ENCODE results near the gene SOX6.

SOX6 gene

DNA sequence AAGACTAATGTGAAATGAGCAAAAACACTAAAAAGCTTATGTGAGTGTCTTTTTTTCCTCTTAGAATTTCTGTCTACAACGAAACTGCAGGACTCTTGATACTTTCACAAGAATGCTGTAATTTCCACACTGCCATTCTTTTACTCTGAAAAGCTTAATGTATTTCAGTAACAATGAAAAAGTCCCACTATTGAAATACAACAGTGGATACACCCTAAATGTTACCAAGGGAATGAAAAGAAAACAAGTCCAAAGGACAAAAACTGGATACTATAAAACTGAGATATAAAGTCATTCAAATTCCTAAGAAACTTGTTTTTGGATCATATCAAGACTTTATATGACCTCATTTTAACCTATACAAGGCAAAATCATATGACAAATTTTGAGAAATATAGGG lies 77.4 kb downstream of the SOX6 start:
- no peak for DNase-seq

DNA sequence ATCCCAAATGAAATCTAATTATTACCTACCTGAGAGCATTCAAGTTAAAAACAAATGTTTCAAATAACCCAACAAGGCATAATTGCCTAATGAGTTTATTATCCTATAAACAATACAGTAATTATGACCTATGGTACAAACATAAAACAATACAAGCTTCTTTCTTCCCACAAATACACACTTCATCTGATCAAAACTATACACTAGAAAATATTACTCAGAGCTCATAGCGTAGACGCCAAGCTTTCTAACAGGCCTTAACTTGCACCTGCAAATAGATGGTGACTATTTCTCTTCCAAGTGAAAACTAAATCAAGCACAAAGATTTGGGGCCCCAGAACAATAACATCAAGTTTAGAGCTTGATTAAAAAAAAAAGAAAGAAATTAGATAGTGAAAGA lies 78.1 kb downstream of the SOX6 start:
- DNase-seq: no peak

DNA sequence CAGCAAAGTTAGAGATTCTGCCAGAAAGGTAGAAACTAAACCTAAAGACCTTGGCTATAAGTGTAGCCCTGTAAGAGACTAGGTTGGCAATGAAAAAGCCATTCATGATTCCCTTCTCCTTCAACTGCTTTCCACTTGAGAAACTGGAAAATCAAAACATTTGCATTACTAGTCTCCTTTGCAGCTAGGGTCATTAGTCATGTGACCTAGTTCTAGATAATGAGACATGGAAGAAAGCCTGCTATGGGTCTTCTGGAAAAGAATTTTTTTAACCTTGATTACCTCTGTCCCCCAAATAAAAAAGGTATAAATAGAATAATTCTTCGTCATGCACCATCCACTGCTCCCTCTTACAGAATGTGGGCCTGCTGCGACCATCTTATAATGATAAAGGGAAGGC lies 80.1 kb downstream of the SOX6 start:
- DNase-seq: no peak

DNA sequence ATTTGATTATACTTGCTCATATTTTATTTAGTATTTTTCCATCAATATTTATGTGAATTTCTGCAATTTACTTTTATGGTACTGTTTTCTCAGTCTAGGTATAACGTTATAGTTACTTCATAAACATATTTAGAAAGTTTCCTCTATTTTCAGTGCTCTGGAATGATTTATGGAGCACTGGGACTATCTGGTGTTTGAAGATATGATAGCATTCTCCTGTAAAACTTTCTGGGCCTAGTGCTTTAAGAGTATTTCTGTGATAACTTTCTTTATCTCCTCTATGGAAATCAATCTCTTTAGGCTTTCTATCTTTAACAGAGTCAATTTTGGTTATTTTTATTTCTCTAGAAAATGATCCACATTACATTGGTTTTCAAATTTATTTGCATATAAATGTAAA lies 85.1 kb downstream of the SOX6 start:
- DNase-seq: no peak

DNA sequence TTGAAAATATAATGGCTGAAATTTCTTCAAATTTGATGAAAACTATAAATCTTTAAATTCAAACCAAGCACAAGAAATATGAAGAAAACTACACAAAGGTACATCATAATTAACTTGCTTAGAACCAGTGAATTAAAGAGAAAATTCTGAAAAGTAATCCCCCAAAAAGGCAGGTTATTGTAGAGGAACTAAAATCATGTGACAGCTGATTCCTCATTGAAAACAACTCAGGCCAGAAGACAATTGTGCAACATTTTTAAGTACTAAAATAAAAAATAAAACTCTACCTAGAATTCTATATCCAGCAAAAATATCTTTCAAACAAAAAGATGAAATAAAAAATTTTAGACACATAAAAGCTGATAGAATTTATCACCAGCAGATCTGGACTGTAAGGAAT lies 90.3 kb downstream of the SOX6 start:
- no peak for DNase-seq

DNA sequence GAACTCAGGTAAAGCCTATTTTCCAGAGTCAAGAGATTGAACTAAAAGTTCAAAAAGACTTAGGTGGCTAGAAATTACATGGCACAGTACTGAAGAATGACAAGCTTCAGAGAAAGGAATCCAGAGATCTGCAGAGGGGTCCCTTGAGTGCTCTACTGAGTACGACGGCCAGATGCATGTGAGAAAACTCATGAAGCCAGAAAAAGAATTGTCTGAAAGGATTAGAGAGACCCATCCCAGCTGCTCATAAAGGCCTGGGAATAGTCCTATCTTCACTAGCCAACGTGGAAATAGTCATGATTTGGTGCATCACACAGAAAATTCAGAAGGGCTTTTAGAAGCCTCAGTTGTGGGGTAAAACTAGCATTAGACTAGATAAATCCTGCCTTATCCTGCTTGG lies 91.3 kb downstream of the SOX6 start:
- no peak for DNase-seq

DNA sequence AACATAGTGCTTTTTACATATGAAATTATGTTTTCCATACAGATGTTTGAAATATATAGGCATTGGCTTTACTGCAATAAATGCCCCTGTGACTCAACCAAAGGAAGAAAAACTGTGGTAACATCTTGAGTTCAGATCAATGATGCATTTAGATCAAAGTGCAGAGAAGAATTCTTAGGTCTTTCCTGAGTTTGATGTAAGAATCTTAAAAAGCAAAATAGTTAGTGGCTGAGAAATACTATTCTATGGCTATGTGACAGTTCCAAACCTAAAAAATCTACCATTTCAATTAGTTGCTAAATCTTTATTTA lies 93.7 kb downstream of the SOX6 start:
- DNase-seq: no peak

DNA sequence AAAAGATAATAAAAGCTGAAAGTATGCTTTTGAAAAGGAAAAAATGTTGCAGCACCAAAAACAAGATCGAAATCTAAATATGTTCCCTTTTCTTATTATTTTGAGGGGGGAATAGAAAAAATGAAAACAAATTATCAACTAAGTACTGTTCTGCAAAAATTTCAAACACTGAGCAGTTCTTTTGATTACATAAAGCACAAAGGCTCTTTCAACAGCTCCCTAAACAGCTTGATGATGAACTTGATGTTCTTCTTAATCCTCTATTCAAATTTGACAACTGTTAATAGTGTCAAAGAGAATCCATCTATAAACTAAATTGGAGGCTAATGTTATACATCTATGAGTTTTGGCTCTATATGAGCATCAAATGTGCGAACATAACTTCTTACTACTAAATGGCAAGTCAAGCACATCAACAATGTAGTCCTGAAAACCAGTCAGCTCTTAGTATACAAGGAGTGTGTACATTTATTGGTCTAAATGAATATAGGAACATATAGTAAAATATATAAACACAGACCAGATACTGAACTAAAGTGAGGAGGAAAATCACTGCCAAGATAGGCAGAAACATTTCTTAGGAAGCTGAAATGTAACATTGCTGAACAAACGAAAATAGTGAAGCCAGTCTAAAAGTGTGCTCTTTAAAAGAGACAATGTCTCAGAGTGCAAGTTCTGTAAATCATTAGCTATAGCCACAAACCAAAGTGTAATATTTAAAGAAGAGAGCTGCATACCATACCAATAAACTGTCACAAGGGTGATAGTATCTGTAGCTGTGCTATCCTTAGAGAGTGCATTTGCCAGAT lies 94.3 kb downstream of the SOX6 start:
- no peak for DNase-seq

DNA sequence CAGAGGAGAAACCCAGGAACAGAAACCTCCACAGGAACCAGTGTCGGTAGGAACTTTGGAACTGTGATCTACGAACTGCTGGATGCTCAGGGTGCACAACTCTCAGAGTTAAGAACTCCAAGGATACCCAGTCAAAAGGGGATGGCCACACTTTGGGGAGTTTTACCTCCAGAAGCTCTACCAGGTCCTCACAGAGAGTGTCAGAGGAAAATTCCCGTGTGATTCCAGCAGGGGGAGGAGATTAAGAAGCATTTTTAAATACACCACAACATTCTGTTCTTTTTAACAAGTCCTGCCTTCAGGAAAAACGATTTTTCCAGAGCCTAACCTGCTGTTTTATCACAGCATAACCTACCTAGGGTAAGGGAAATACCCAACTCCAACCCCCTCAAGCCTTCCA lies 104.0 kb downstream of the SOX6 start:
- no peak for DNase-seq

DNA sequence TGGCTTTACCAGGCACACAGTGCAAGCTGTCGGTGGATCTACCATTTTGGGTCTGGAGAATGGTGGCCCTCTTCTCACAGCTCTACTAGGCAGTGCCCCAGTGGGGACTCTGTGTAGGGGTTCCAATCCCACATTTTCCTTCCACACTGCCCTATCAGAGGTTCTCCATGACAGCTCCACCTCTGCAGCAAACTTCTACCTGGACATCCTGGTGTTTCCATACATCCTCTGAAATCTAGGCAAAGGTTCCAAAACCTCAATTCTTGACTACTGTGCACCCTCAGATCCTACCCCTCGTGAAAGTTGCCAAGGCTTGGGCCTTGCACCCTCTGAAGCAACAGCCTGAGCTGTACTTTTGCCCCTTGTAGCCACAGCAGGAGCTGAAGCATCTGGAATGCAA lies 108.1 kb downstream of the SOX6 start:
- DNase-seq: no peak

DNA sequence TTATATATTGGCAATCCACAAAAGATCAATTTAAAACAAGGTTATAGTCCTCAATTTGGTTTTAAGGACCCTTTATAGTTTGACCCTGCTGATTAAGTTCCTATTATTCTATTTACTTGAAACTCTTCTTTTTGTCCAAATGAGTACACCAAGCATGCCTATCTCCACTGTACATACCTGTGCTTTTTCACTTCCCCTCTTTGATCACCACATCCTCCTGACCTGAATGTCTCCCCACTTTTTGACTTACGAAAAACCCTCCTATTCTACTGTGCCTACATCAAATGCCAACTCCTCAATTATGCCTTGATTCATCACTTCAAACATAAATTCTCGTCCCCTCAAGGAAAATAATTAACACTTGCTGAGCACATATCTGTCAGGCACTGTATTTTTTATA lies 113.5 kb downstream of the SOX6 start:
- DNase-seq: no peak

DNA sequence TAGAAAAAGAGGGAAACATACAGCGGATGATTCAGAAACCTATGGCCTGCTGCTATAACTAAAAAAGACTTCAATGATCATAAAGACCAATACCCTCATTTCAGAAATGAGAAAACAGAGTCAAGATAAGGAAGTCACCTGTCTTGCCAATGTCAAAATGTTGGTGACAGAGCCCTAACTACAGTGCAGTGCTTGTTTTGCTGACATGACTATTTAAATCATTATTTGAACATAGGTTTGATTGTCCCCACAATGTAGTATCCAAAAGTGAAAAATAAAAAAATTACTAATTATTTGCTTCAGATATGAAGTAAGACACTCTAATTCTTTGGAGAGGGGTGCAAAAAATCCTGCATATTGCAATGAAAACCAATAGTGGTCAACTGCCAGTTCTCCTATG lies 115.7 kb downstream of the SOX6 start:
- DNase-seq: no peak

DNA sequence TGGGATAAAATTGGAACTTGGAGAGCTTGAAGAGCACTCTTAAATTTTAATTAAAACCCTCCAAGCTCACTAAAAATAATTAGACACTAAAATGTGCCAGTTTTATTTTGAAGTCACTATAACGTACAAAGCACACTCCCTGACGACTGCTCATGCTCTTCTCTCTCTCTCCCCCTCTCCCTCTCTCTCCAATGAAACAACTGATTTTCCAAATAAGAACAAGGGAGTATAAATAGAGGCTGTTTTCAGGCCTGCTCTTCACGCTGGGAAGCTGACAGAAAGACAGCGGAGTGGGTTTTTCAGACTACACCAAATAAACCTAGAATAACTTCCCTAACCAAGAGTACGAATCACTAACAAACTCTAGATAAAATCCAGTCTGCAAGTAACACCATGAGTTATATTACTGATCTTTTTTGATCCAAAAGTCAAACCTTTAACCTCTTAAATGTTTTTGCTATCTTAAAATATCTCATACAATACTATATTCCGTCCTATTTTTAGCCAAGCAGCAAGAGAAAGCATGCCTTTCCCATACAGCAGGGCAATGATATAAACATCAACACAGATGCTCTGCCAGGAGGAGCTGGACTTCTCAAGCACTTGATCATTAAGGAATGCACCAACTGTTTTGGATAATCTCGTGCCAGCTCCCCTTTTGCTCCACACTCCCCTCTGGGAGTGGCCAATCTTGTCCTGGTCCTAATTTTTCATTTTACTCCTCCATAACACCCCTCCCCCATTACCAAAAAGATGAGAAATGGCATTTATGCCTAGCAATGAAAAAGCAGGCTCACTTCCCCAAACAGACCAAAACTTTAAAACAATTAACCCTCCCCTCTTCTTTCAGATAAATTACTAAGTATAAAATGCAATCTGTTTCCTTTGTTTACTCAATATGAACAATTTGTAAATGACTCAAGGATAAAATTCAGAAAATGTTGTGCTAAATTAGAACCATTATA lies 116.9 kb downstream of the SOX6 start:
- DNase-seq: no peak

DNA sequence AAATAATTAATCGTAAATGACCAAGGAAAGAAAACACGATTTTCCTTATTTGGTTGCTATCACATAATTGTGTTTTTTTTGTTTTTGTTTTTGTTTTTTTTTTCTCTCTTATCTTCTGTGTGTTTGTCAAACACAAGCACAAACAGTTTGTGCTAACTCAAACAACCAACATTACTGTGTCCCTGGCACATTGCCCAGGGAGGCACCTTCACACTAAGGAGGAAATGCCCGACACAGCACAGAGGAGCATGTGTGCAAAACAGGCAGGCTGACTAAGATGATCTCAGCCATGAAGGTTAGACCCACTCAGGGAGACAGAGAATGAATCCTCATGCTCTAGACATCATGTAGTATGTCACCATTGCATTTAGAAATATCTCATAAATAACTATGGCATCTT lies 130.1 kb downstream of the SOX6 start:
- DNase-seq: peak in 1 of 56 donors; percentile 10

DNA sequence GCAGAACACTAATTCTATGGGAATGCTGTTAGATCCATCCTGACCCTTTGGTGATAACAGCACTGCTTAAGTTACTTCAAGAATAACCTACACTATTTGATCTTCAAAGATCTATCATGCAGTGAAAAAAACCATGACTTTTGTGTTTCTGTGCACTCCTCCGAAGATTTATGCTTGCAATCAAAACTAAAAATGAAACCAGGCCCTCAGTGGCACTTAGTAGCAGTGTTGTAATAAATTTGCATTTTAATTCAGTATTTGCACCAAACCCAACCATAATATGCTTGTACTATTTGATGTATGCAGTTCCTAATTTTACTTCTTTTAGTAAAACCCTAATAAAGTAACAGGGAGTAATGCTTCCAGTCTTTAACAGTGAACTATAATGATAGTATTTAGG lies 130.7 kb downstream of the SOX6 start:
- DNase-seq: no peak

DNA sequence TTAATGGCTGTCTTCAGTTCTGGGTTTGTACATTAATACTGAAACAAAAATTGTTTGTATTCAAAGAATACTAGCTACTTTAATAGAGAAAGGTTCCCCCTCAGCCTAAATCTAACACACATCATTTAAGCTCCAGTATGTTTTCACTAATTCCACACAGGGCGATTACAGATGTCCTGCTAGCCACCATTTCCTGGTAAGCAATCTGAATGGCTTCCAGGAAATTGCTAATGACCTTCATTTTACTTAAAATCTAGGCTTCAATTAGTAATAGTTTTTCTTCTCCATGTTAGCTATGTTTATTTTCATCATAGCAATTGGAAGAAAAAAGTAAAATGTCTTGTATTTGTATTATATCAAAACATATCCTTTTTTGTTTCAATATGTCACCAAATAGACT lies 132.8 kb downstream of the SOX6 start:
- DNase-seq: no peak

DNA sequence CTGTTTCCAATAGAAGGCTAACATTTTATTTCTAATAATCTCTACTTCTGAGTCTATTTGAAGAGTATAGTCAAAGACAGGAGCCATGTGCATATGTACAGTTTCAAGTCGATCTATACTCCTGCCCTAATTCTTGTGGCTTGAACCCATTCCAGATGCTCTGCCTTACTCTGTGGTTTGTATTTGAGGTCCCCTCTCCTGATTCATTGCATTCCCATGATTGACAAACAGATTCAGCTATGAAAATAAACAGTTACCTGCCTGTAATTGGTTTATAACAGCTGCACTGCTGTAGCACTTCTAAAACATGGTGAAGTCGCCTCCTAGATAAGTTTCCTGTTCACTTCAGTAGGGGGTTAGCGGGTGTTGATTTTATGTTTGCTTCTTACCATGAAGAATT lies 138.7 kb downstream of the SOX6 start:
- no peak for DNase-seq

DNA sequence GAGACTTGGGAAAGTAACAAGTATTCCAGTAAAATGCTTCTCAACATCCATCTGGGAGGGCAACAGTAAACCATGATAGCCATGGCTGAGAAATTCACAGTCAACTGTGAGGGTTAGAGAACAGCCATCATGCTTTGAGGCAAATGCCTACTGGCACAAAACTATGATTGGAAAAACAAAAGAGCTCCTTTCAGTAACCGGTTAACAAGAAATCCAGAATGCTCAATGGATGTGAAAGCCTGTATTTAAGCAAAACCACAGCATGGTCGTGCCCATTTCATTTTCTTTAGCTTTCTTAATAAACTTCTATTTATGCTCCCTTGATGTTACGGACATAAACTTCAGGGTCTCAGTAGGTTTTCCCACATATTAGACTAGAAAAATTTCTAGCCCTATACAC lies 139.5 kb downstream of the SOX6 start:
- no peak for DNase-seq

DNA sequence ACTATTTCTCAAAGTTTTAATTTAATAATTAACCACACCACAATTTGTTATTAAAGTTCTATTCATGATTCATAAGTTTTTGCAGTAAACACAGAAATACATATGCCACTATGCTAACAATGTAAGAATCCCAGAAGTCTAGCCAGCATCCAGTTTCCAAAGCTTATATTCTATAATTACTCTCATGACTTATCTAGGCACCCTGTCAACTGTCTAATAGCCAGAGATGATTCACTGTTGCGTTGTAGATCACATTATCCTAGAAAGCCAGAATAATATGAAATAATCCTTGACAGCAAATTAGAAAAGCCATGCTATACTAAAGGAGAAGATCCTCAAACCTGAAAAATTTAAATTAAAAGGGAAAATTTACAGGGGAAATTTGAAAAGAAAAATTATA lies 141.0 kb downstream of the SOX6 start:
- no peak for DNase-seq

DNA sequence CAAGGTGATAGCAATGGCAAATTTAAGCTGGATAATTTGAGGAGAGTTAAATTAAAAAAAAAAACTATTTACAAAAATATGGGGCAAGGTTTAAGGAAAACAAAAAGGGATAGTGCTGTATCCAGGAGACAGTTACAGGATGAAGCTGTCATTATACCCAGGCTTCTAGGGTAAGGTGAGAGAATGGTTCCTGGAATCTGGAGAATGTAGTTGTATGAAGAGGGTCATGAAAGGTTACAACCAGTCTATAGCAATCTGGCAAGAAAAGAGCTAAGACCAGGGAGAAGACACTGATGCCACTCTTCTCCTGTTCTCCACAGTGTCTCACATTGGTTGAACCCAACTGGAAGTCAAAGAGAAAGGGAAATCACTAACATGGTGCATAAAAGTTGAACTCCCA lies 144.9 kb downstream of the SOX6 start:
- DNase-seq: no peak

DNA sequence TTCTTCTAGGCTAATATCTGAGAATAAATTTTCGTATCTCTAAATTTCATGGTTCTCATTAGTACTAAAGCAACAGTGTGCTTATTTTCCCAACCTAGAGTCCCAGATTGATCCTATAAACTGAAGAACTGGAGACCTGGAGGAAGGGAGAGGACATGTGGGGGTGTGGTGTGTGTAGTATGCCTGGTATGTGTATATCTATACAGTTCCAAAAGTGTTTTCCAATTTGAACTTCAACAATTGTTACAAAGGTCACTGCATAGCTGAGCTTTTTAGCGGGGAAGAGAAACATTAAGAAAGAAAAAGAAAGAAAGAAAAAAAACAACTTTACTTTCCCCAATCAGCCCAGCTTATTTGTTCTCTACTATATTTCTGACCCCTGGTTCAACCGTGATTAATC lies 152.1 kb downstream of the SOX6 start:
- no peak for DNase-seq

DNA sequence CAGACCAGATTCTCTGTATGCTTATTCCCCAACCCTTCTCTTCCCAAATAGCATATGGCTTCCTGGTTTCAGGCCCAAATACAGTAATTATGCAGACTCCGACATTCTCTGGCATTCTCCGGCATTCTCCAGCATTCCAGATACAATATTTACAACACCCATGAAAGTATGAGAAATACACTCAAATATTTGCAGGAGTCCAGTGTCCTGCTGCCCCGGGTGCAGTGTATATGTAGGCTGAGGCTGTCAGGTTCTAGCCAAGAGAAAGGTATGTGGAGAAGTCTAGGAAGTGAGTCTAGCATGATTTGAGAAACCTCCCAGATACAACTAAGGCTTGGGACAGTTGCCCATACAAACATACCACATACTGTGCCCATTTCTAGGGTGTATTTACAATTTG lies 160.7 kb downstream of the SOX6 start:
- DNase-seq: no peak

DNA sequence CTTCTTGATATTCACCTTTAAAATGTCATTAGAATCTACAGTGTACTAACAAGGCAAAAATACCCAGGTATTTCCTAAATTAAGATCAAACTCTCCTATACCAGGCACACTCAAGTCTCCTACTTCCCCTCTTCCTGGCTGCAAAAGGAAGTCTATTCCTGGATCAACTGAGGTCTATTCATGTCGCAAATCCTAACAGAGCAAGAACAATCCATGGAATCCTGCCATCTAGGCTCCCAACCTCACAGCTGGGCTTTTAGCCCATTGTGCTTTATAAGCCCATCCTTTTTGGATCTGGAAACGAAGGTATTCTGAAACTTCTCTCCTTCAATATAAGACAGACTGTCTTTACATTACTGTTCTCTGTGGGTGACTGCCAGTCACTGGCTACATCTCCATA lies 161.8 kb downstream of the SOX6 start:
- DNase-seq: peak in 4 of 56 donors; percentile 3 to 33 (median 13)

All from nucleus accumbens (tissue), 56 donors.